Measurements from ENCODE around the gene GRIFIN. TPM values are rescaled to one million over a fixed set of nuclear protein-coding genes. Genes with fewer than 3 reads are reported as not detected.

The GRIFIN gene
- total and polyA plus RNA-seq, 9 of the 15 experiments (the other 6 are each of a cell fraction or from before 2014, with no cell fraction given): not detected

DNA sequence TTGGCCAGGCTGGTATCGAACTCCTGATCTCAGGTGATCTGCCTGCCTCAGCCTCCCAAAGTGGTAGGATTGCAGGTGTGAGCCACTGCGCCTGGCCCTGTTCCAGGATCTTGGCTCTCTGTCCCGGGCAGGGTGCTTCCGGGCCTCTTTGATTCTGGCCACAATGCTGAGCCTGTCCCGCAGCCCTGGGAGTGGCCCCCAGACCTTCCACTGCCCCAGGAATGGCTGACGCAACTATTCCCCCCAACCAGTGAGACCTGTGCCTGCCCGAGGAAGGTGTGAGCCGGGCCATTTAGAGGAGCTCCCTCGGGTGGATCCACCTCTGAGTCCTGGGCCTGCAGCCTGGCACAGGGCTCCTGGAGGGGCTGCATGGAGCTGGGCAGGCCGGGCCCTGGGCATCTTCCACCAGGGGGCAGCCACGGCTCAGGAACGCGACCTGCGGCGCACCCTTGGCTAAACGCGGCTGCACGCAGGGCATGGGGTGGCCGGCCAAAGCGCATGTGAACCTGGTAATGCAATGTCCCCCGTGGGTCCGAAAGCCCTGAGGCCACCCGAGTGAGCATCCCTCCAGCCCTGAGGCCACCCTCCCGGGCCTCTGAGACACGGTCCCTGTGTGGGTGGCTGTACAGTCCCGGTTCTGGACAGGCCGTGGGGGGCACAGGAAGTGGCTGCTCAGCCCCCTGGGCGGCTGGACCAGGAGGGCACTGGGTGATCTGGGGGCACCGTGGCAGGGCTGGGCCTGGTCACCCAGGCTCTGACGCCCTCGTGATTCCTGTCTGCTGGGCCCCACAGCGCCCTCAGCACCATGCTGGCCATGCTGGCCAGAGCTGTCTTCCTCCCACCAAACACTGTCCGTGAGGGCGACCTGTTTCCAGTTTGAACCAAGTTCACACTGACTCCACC lies 24.8 kb downstream of the GRIFIN start (continued):
- TF ChIP-seq, protein P1, sequence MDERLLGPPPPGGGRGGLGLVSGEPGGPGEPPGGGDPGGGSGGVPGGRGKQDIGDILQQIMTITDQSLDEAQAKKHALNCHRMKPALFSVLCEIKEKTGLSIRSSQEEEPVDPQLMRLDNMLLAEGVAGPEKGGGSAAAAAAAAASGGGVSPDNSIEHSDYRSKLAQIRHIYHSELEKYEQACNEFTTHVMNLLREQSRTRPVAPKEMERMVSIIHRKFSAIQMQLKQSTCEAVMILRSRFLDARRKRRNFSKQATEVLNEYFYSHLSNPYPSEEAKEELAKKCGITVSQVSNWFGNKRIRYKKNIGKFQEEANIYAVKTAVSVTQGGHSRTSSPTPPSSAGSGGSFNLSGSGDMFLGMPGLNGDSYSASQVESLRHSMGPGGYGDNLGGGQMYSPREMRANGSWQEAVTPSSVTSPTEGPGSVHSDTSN (CRISPR knock-in tag; IDR thresholded peaks at IDR 0.05; ENCODE audit: low read depth): no peak
- TF ChIP-seq, protein P1 (tag; conservative IDR thresholded peaks at IDR 0.05; ENCODE audit: low read depth): no peak
- TF ChIP-seq SREBF2 (CRISPR knock-in tag; IDR thresholded peaks at IDR 0.05) (no peak), ARID2 (IDR thresholded peaks at IDR 0.05) (peak; percentile 42; the same call in 1 of the 2 replicates), MAFF (IDR thresholded peaks at IDR 0.05; ENCODE audit: low read length) (no peak), KAT8 (IDR thresholded peaks at IDR 0.05; ENCODE audit: low read depth) (no peak), TBP (optimal IDR thresholded peaks at IDR 0.05; ENCODE audit: low read depth, low read length) (no peak), NCOA4 (IDR thresholded peaks at IDR 0.05; ENCODE audit: partially characterized antibody) (no peak), HDAC8 (tag; IDR thresholded peaks at IDR 0.05) (0 out of 2 replicates have a peak, but pooled peaks have one; percentile 40), STAG1 (CRISPR knock-in tag; IDR thresholded peaks at IDR 0.05; ENCODE audit: borderline replicate concordance) (peak; percentile 86; the same call in 1 of the 2 replicates), SNIP1 (IDR thresholded peaks at IDR 0.05; ENCODE audit: low read depth) (no peak; the same call in 1 of the 2 replicates), SLC30A9 (CRISPR knock-in tag; IDR thresholded peaks at IDR 0.05) (no peak)
- TF ChIP-seq, protein P2, sequence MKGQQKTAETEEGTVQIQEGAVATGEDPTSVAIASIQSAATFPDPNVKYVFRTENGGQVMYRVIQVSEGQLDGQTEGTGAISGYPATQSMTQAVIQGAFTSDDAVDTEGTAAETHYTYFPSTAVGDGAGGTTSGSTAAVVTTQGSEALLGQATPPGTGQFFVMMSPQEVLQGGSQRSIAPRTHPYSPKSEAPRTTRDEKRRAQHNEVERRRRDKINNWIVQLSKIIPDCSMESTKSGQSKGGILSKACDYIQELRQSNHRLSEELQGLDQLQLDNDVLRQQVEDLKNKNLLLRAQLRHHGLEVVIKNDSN (CRISPR knock-in tag; IDR thresholded peaks at IDR 0.05): no peak
- TF ChIP-seq, protein P3, sequence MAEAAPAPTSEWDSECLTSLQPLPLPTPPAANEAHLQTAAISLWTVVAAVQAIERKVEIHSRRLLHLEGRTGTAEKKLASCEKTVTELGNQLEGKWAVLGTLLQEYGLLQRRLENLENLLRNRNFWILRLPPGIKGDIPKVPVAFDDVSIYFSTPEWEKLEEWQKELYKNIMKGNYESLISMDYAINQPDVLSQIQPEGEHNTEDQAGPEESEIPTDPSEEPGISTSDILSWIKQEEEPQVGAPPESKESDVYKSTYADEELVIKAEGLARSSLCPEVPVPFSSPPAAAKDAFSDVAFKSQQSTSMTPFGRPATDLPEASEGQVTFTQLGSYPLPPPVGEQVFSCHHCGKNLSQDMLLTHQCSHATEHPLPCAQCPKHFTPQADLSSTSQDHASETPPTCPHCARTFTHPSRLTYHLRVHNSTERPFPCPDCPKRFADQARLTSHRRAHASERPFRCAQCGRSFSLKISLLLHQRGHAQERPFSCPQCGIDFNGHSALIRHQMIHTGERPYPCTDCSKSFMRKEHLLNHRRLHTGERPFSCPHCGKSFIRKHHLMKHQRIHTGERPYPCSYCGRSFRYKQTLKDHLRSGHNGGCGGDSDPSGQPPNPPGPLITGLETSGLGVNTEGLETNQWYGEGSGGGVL (CRISPR knock-in tag; IDR thresholded peaks at IDR 0.05): no peak
- TF ChIP-seq, protein P4, sequence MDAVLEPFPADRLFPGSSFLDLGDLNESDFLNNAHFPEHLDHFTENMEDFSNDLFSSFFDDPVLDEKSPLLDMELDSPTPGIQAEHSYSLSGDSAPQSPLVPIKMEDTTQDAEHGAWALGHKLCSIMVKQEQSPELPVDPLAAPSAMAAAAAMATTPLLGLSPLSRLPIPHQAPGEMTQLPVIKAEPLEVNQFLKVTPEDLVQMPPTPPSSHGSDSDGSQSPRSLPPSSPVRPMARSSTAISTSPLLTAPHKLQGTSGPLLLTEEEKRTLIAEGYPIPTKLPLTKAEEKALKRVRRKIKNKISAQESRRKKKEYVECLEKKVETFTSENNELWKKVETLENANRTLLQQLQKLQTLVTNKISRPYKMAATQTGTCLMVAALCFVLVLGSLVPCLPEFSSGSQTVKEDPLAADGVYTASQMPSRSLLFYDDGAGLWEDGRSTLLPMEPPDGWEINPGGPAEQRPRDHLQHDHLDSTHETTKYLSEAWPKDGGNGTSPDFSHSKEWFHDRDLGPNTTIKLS (IDR thresholded peaks at IDR 0.05; ENCODE audit: borderline replicate concordance, low read depth): peak; percentile 28; the same call in 1 of the 2 replicates
- TF ChIP-seq, protein P5, sequence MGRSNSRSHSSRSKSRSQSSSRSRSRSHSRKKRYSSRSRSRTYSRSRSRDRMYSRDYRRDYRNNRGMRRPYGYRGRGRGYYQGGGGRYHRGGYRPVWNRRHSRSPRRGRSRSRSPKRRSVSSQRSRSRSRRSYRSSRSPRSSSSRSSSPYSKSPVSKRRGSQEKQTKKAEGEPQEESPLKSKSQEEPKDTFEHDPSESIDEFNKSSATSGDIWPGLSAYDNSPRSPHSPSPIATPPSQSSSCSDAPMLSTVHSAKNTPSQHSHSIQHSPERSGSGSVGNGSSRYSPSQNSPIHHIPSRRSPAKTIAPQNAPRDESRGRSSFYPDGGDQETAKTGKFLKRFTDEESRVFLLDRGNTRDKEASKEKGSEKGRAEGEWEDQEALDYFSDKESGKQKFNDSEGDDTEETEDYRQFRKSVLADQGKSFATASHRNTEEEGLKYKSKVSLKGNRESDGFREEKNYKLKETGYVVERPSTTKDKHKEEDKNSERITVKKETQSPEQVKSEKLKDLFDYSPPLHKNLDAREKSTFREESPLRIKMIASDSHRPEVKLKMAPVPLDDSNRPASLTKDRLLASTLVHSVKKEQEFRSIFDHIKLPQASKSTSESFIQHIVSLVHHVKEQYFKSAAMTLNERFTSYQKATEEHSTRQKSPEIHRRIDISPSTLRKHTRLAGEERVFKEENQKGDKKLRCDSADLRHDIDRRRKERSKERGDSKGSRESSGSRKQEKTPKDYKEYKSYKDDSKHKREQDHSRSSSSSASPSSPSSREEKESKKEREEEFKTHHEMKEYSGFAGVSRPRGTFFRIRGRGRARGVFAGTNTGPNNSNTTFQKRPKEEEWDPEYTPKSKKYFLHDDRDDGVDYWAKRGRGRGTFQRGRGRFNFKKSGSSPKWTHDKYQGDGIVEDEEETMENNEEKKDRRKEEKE (IDR thresholded peaks at IDR 0.05; ENCODE audit: borderline replicate concordance in 1 of 2, control insufficient read depth in 1 of 2, low read depth in 2 of 2, low read length in 1 of 2): no peak
